GM19328 (cell line): ENCODE results near the gene RNF115.
"Not testable (repeated sequence)": the region's sequence is repeated elsewhere in the genome, so short reads cannot be mapped to it uniquely, and the experiment has no call there.

Source experiments
- ATAC-seq: cut with Tn5 transposase; IDR thresholded peaks from one replicate; pipeline ENCODE4 v1.9.1; 2021; ENCODE audit warnings: mild to moderate bottlenecking, moderate library complexity; ENCODE audit not compliant: unreplicated experiment

RNF115 gene

DNA sequence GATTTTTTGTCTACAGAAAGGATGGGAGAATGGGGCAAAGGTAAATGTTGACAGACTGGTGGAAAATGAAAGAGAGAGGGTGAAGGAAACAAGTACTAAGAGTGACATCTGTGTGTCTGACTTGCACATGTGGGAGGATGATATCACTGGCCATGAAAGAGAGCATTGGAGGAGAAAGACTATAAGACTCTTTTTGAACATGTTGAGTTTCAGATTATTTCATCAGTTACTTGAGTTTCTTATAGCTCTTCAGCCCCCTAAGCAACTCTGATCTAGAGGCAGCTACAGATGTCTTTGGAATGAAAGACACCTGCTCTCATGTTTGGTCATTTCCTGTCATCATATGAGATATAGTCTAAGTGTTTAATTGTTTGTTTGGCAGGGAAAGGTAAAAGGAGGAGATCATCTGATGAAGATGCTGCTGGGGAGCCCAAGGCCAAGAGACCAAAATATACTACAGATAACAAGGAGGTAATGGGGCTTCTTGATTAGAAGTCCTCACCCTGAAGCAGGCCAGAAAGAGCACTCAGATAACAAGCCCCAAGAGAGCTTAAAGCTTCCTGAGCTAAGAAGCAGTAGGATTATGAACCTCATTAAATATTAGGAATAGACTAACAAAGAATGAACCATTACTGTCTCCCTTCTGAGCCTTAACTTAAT is 4.6 kb upstream of the RNF115 start:
- no peak for ATAC-seq

DNA sequence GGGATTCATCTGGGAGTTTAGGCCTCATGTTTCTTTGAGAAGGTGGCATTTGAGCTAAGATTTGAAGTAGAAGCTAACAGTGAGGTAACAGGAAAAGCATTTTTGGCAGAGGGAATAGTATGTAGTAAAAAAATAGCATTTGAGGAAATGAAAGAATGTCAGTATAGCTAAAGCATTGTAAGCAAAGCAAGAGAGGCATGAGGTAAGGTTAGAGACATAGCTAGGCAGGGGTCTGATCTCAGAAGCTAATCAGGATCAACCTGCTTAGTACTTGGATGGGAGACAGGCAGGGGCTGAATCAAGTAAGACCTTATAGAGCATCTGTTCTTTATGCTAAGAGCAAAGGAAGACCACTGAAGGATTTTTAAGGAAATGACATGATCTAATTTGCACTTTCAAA is 4.1 kb upstream of the RNF115 start:
- ATAC-seq: no peak

DNA sequence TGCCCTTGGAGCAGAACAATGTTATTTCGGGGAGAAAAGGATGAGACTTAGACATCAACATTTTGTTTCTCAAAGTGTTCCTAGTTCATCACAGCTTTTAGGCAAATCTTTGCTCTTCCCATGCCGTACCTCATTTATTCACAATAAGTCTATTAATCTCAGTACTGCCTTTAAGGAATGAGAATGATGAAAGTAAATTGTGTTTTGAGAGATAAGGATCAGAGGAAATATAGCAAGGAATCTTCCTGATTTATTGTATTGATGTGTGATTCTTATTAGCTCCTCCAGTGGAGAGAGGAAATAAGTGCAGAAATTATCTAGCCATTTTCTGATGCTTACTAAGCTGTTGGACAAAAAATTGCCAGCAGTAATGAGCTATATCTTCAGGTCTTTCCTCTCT is 2.1 kb upstream of the RNF115 start:
- no peak for ATAC-seq

DNA sequence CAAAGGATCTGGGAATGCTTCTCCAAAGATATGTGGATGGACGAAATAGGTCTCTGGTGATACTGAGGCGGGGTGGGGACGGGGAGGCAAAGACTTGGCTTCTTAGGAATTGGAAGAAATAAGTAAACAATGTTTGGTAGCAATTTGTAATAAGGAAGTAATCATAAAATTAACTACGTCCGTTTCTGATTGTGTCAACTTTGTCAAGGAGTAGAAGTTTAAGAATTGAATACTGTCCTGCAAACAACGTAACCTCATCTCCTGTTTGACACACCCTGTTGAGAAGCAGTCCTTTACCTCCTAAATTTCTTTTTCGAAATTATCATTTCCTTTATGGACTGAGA is 576 bp upstream of the RNF115 start:
- no peak for ATAC-seq

DNA sequence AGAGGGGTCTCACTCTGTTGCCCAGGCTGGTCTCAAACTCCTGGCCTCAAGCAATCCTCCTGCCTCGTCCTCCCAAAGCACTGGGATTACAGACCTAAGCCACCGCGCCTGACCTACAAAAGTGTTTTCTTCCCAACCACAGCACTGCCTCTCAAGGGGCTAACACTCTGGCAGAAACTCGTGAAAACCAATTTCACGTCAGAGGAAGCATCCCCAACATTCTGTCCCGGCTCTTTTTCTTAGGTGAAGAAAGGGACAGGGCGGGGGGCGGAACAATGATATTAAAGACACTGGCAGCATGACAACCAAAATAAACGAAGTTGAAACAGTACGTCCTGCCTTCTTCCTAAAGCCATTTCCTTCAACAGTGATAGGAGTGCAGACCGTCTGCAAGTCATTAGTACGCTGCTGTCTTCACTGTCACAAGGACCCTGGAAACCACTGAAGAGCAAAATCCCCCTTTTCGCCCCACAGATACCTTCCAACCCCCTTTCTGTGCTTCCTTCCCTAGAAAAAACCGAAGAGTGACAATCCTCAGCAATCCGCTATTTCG is 1.0 kb downstream of the RNF115 start:
- ATAC-seq: not testable (repeated sequence)

DNA sequence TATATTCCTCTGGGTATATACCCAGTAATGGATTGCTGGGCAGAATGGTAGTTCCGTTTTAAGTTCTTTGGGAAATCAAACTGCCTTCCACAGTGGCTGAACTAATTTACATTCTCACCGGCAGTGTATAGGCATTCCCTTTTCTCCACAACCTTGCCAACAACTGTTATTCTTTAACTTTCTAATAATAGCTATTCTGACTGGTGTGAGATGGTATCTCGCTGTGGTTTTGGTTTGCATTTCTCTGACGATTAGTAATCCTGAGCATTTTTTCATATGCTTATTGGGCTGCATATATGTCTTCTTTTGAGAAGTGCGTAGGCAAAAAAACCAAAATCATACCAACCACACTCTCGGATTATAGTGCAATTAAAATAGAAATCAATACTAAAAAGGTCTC is 5.8 kb downstream of the RNF115 start:
- not testable (repeated sequence) for ATAC-seq

DNA sequence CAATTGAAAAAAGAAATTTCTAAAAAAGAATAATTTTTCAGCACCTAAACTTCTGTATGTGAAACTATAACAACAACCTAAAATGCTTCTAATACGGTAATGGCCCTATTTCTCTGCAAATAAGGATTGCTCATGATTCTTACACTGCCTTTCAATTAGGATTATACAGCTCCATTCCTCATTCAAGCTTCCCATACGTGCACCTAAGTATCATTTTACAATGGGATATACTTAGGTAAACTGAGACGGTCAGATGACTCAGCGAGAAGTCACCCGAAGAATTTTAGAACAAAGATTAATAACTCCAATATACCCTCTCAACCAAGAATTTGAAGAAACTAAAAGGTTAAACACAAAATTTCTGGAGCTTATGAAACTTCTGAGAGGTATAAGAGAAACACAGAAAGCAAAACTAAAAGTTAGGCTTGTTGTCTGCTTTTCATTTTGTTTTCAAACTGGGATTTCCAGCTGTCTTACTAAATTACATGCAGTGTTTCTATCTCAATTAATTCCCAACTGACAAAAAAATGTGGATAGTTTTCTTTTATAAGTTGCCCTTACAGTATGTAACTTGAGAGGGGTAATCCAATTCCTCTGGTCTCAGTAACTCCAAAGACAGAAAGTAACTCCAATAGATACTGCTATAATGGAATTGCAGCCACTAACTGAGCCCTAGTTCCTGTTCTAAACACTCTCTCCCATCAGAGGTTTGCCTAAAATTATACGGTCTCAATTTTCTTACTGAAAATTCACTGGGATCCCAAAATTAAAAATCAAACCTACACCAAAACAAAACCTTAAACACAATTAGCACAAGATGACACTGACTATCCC is 10.7 kb downstream of the RNF115 start:
- ATAC-seq: not testable (repeated sequence)

DNA sequence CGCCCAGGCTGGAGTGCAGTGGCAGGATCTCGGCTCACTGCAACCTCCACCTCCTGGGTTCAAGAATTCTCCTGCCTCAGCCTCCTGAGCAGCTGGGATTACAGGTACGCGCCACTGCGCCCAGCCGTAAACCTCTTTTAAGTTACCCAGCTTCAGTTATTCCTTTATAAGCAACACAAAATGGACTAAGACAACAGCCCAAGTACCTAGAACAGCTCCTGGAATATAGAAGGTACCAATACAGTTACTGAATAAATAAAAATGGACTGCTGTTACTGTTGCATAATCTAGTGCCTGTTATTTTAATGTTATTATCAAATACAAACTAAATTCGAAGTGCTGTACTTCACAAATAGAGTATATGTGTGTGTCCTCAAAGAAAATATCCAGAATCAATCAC is 17.1 kb downstream of the RNF115 start:
- no peak for ATAC-seq

DNA sequence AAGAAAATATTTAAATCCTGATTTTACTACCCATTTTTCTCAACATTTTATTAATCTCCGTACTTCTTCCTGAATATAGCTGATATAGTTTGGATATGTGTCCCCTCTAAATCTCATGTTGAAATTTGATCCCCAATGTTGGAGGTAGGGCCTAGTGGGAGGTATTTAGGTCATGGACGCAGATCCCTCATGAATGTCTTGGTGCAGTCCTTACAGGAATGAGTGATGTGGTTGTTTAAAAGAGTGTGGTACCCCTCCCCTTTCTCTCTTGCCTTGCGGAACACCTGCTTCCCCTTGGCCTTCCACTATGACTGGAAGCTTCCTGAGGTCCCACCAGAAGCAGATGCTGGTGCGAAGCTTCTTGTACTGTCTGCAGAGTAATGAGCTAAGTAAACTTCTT is 17.5 kb downstream of the RNF115 start:
- no peak for ATAC-seq

DNA sequence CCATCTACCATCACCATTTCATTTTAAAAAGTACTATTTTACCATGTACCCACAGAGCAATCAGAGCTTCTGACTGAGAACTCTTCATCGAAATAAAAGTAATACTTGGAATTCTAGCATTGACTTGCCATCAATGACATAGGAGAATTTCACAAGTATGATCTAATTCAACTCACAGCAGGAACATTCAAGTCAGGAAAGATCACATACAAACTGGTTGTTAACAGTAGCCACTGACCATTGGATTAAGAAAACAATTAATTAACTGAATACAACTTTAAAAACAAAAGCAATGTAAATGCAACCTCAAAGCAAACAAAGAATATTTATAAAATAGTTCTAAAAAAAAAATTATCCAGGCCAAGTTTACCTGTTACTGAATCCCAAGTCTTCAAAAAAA is 18.8 kb downstream of the RNF115 start:
- no peak for ATAC-seq

DNA sequence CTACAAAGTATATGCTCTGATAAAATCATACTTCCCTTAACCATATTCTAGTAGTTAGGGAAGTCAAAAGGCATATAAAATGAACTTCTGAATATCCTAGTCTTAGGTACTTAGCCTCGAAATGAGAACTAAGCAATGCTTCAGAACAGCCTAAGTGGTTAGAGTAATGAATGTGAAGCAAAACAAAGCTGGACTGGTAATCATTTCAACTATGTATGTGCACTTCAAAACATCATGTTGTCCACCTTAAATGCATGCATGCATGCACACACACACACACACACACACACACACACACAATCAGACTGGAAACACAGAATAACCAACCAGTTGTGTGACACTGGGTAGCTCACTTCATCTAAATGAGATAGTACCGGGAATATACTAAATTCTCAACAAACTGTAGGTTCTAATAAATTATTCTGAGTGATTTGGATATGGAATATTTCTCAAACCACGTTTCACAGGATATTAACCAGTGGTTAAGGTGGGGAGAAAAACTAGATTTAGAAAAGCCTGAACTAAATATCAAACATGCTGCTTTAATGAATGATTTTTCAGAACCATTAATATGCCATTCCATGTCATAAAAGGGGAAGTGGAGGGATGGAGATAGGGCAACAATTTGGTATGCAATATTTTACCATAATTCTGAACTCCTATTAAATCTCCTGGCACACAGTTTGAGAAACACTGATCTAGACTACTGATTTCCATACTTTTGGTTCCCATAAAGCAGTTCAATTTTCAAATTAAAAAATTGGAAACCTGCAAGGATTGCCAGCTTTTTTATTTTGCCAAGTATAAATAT is 19.5 kb downstream of the RNF115 start:
- ATAC-seq: no peak

DNA sequence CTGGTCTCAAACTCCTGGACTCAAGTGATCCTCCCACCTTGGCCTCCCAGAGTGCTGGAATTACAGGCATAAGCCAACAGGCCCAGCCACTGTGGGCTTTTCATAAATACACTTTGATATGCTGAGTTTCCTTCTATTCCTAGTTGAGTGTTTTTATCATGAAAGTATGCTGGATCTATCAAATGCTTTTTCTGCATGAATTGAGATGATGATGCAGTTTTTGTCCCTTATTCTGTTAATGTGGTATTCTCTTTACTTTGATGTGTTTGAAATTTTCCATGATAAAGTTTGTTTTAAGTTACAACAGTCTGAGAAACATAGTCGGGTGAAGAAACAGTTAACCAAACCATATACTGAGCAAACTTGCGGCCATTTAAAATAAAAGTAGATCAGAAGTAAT is 24.1 kb downstream of the RNF115 start:
- ATAC-seq: no peak

DNA sequence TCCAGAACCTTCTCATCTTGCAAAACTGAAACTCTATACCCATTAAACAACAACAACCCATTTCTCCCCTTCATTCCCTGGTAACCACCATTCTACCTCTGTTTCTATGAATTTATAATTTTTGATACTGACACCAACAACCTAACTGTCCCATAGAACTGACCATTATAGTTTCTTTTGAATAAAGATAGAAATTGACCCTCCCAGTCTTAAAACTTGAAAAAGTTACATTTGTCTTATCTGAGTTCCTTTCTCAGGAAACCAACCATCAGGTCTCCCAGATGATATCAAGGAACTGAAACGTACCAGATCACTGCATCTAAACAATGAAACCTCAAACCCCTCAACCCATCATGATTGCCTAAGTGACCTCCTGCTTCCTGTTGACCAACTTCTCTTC is 27.1 kb downstream of the RNF115 start:
- ATAC-seq: no peak

DNA sequence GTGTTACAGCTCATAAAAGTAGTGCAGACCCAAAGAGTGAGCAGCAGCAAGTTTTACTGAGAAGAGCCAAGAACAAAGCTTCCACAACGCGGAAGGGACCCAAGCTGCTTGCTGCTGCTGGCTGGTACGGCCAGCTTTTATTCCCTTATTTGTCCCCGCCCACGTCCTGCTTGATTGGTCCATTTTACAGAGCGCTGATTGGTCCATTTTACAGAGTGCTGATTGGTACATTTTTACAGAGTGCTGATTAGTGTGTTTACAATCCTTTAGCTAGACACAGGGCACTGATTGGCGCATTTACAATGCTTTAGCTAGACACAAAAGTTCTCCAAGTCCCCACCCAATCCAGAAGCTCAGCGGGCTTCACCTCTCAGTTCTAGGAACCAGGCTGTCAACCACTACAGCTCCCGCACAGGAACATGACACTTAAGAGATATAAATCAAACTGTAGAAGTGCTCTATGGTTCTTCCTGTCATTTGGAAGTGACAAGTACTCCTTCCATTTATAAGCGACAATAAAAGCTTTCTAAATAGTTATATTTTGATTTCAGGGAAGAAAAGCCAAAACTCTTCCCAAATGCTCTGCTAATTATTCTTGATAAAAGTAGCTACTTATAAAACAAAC is 28.5 kb downstream of the RNF115 start:
- no peak for ATAC-seq

DNA sequence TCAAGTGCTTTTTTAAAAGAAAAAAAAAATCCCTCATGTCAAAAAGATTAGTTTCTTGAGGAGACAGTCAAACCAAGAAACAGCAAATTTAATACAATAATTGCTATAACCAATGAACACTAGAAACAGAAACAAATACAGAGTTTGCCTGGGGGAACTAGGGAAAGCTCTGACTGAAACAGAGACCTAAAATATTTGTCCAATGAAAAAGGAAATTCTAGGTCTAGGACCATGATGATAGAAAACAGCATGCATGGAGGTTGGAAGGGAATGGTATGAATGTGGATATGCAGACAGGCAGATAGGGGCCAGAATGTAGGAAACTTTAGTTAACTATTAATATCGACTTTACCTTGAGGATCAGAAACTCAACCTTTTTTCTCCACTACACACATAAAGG is 31.4 kb downstream of the RNF115 start:
- no peak for ATAC-seq

DNA sequence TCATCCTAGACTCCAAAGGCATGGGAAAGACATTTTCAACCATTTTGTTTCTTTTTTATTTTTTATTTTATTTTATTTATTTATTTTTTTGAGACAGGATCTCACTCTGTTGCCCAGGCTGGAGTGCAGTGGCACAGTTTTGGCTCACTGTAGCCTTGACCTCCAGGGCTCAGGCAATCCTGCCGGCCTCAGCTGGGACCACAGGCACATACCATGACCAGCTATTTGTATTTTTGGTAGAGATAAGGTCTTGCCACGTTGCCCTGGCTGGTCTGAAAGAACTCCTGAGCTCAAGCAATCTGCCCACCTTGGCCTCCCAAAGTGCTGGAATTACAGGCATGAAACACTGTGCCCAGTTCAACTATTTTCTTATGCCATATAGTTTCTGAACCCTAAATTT is 32.0 kb downstream of the RNF115 start:
- not testable (repeated sequence) for ATAC-seq

DNA sequence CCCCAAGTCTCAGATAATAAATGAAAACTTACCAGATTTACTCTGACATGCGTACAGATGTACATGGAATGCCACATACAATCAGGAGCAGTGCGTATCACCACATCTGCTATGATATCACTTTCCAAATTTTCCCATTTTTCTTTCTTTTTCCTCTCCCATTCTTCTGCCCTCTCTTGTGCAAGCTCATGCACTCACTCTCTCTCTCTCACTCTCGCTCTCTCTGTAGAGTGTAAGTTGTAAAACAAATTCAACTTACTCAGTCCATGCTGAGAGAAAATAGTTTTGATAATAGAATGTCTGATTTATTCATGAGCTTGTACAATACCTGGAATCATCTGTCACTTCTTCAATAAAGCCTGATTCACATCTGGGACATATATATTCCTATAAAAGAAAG is 35.3 kb downstream of the RNF115 start:
- ATAC-seq: no peak

DNA sequence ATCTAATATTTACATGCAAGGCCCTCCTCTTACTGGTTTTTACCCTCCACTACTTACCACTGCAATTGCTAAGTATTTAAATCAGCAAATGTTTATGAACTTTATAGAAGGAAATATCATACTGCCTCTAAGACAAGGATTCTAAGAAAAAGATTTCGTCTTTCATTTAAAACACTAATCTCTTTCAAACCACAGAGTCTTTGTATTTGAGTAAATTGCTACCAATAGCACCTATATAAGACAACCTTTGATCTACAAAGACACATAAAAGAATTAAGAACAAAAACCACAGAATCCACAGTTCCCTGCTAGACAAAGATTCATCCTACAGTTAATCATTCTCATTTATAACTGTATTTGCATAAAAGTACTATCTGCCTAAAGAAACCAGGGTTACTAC is 37.6 kb downstream of the RNF115 start:
- ATAC-seq: no peak

DNA sequence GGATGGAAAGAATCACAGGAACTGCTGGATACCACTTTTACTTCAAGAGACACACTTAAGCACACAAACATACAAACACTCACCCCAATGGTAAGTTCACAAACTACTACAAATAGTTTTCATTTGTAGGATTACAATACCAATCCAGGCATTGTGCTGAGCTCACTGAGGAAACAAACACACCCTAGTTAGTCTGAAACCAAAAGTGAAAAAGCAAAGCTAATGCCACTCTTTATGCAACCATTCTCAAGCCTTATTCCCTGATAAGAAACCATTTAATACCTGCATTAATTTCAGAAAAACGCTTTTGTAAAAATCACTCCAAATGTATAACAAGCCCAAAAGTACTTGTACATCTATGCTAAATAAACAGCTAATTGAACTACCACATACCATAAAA is 38.3 kb downstream of the RNF115 start:
- no peak for ATAC-seq

DNA sequence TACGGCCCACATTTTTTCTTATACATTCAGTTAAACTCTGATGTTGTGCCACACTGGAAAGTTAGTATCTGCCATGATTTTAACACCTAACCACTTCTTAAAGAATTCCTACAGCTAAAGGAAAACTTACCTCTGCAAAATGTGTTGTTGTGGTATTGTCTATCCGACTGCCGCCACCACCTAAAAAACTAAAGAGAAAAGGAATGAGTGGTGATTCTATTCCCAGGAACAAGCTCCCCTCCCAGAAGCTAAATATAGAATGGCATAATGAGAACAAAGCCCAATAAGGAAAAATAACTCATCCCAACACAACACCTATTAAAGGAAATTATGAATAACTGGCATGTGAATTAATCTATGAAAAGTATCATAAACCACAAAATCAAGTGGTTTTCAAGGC is 39.5 kb downstream of the RNF115 start:
- no peak for ATAC-seq
